ENCODE measurements around the gene PRPF40A. TPM values are rescaled to one million over a fixed set of nuclear protein-coding genes. Genes with fewer than 3 reads are reported as not detected.

PRPF40A gene
- total and polyA plus RNA-seq, 2 donors (not counting 1 experiment from before 2014, with no cell fraction given): 91.7 to 105 TPM

DNA sequence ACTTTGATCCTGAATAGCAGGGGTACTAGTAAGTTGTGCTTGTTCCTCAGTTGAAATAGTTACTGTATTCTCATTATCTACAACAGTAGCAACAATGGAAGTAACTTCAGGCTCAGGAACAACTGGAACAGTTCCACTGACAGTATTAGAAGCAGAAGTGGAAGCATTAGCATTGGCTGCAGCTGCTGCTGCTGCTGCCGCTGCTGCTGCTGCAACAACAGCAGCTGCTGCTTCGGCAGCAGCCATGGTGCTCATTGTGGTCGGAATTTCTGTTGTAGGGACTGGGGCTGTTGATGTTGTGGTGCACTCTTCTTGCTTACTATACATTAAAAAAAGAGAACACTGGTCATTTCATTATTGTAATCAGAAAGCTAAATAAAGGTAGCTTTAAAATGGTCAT, 40.8 kb downstream of the PRPF40A start:
- no peaks in the 10 kb centered on the region for H4K20me1 ChIP-seq (ENCODE audit: control insufficient read depth, extremely low read depth, insufficient read depth, low read length)
- no peaks in the 10 kb centered on the region for H3K79me2 ChIP-seq (ENCODE audit: control insufficient read depth, insufficient read depth, low read length)
- no peak overlapping the region for H3K27ac ChIP-seq (ENCODE audit: insufficient read depth, low read length)
- no peak for DNase-seq (ENCODE audit: low read depth in 2 of 2)
- H3K9ac ChIP-seq (ENCODE audit: insufficient read depth, low read length): no peak overlapping the region
- no peaks in the 10 kb centered on the region for H3K4me1 ChIP-seq (ENCODE audit: control insufficient read depth, extremely low read depth, insufficient read depth, low read length)
- H3K4me3 ChIP-seq (replicated peaks in 1 of 4; ENCODE audit: control extremely low read depth in 1 of 4, insufficient read depth in 1 of 4, low read depth in 3 of 4, low read length in 4 of 4): no peak overlapping the region
- H3K36me3 ChIP-seq (ENCODE audit: control insufficient read depth, insufficient read depth, low read length): peaks cover 5% of the 10 kb centered on the region
- H3K9me3 ChIP-seq (ENCODE audit: control insufficient read depth, insufficient read depth, low read depth, low read length): no peaks in the 10 kb centered on the region
- H3K4me2 ChIP-seq (ENCODE audit: extremely low read depth, insufficient read depth, low read length): no peak overlapping the region
- H3K27me3 ChIP-seq (ENCODE audit: control insufficient read depth, insufficient read depth, low read length): no peaks in the 10 kb centered on the region
- H2AFZ ChIP-seq (ENCODE audit: low read length): no peak overlapping the region
- TF ChIP-seq EZH2 (IDR thresholded peaks at IDR 0.05; ENCODE audit: low read length, missing control alignments): no peak
- TF ChIP-seq, protein P1, sequence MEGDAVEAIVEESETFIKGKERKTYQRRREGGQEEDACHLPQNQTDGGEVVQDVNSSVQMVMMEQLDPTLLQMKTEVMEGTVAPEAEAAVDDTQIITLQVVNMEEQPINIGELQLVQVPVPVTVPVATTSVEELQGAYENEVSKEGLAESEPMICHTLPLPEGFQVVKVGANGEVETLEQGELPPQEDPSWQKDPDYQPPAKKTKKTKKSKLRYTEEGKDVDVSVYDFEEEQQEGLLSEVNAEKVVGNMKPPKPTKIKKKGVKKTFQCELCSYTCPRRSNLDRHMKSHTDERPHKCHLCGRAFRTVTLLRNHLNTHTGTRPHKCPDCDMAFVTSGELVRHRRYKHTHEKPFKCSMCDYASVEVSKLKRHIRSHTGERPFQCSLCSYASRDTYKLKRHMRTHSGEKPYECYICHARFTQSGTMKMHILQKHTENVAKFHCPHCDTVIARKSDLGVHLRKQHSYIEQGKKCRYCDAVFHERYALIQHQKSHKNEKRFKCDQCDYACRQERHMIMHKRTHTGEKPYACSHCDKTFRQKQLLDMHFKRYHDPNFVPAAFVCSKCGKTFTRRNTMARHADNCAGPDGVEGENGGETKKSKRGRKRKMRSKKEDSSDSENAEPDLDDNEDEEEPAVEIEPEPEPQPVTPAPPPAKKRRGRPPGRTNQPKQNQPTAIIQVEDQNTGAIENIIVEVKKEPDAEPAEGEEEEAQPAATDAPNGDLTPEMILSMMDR (conservative IDR thresholded peaks at IDR 0.05 in 1 of 2, IDR thresholded peaks at IDR 0.05 in 1 of 2; ENCODE audit: low read depth in 1 of 2, low read length in 2 of 2): no peak

DNA sequence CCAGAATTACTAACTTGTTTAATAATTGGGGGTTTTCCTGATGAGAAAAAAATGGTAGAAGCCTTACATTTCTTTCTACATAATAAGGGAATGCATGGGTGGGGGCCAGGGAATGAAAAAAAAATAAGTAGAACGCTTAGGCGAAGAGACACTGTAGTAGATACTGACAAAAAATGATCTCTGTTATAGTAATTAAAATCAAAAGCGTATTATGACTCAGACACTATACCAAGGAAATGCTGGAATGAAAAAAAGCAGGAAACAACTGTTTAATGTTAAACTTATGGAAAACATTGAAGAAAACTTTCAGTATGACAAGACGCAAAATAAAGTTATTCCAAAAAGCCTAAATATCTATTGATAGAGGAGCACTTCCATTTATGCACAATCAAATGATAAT, 42.9 kb downstream of the PRPF40A start:
- Histone ChIP-seq H3K9me3 (ENCODE audit: control insufficient read depth, insufficient read depth, low read depth, low read length) (no peaks in the 10 kb centered on the region), H3K9ac (ENCODE audit: insufficient read depth, low read length) (no peak overlapping the region), H4K20me1 (ENCODE audit: control insufficient read depth, extremely low read depth, insufficient read depth, low read length) (no peaks in the 10 kb centered on the region), H3K27me3 (ENCODE audit: control insufficient read depth, insufficient read depth, low read length) (no peaks in the 10 kb centered on the region), H3K36me3 (ENCODE audit: control insufficient read depth, insufficient read depth, low read length) (peaks cover 7% of the 10 kb centered on the region), H3K79me2 (ENCODE audit: control insufficient read depth, insufficient read depth, low read length) (no peaks in the 10 kb centered on the region), H3K27ac (ENCODE audit: insufficient read depth, low read length) (no peak overlapping the region), H3K4me1 (ENCODE audit: control insufficient read depth, extremely low read depth, insufficient read depth, low read length) (no peaks in the 10 kb centered on the region), H3K4me3 (replicated peaks in 1 of 4; ENCODE audit: control extremely low read depth in 1 of 4, insufficient read depth in 1 of 4, low read depth in 3 of 4, low read length in 4 of 4) (no peak overlapping the region), H2AFZ (ENCODE audit: low read length) (no peak overlapping the region), H3K4me2 (ENCODE audit: extremely low read depth, insufficient read depth, low read length) (no peak overlapping the region)
- TF ChIP-seq, protein P1 (conservative IDR thresholded peaks at IDR 0.05 in 1 of 2, IDR thresholded peaks at IDR 0.05 in 1 of 2; ENCODE audit: low read depth in 1 of 2, low read length in 2 of 2): no peak
- no peak for TF ChIP-seq EZH2 (IDR thresholded peaks at IDR 0.05; ENCODE audit: low read length, missing control alignments)
- DNase-seq (ENCODE audit: low read depth in 2 of 2): no peak

DNA sequence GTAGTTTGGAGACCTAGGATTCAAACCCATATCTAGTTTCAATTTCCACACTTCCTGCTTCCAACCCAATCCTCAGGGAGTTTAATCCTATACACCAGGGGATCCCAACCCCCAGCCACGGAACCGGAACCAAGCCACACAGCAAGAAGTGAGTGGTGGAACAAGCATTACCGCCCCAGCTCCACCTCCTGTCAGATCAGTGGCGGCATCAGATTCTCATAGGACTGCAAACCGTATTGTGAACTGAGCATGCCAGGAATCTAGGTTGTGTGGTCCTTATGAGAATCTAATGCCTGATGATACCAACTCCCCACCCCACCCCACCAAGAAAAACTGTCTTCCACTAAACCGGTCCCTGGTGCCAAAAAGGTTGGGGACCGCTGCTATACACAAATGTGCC, 52.5 kb downstream of the PRPF40A start:
- Histone ChIP-seq H3K9ac (ENCODE audit: insufficient read depth, low read length) (no peak overlapping the region), H3K4me1 (ENCODE audit: control insufficient read depth, extremely low read depth, insufficient read depth, low read length) (no peaks in the 10 kb centered on the region), H3K4me3 (replicated peaks in 1 of 4; ENCODE audit: control extremely low read depth in 1 of 4, insufficient read depth in 1 of 4, low read depth in 3 of 4, low read length in 4 of 4) (no peak overlapping the region), H2AFZ (ENCODE audit: low read length) (no peak overlapping the region), H3K9me3 (ENCODE audit: control insufficient read depth, insufficient read depth, low read depth, low read length) (no peaks in the 10 kb centered on the region), H3K27me3 (ENCODE audit: control insufficient read depth, insufficient read depth, low read length) (no peaks in the 10 kb centered on the region), H3K36me3 (ENCODE audit: control insufficient read depth, insufficient read depth, low read length) (peaks cover 9% of the 10 kb centered on the region), H4K20me1 (ENCODE audit: control insufficient read depth, extremely low read depth, insufficient read depth, low read length) (no peaks in the 10 kb centered on the region), H3K79me2 (ENCODE audit: control insufficient read depth, insufficient read depth, low read length) (no peaks in the 10 kb centered on the region), H3K27ac (ENCODE audit: insufficient read depth, low read length) (no peak overlapping the region), H3K4me2 (ENCODE audit: extremely low read depth, insufficient read depth, low read length) (no peak overlapping the region)
- TF ChIP-seq, protein P1 (conservative IDR thresholded peaks at IDR 0.05 in 1 of 2, IDR thresholded peaks at IDR 0.05 in 1 of 2; ENCODE audit: low read depth in 1 of 2, low read length in 2 of 2): no peak
- no peak for TF ChIP-seq EZH2 (IDR thresholded peaks at IDR 0.05; ENCODE audit: low read length, missing control alignments)
- no peak for DNase-seq (ENCODE audit: low read depth in 2 of 2)
